H1 (cell line): ENCODE data around the gene CCDC86. TPM values are rescaled to one million over a fixed set of nuclear protein-coding genes. Genes with fewer than 3 reads are reported as not detected.

Source experiments
- CTCF ChIA-PET: fragments of 300-600 bp; sonication (Branson Sonifier 250); formaldehyde crosslinking; loops from one replicate; lab custom pipeline; 2021; ENCODE audit not compliant: partially characterized antibody; lab: Charles Lee
- POLR2A ChIA-PET: fragments of 300-600 bp; sonication (Branson Sonifier 250); formaldehyde crosslinking; loops from one replicate; lab custom pipeline; 2021; ENCODE audit warnings: inconsistent platforms; ENCODE audit not compliant: partially characterized antibody; lab: Charles Lee
- DNase-seq, 2 experiments: peaks; one replicate each; pipeline versions ENCODE4 v3.0.0 to v3.0.0-alpha.2; 2010 to 2022; ENCODE audit warnings: low spot score in 2 of 2, low read depth in 1 of 2, mixed read lengths in 1 of 2
- FAIRE-seq: peaks from 2 replicates; lab custom pipeline; 2011; peaks lifted over from hg19 to GRCh38; lab: Jason Lieb, UNC
- H2AFZ ChIP-seq: 2 replicates; pipeline ENCODE4 v1.8.1; 2012; ENCODE audit warnings: low read length, inconsistent platforms
- H2AK5ac ChIP-seq: 2 replicates; pipeline ENCODE4 v1.6.1; 2013; ENCODE audit warnings: low read depth, low read length
- H2BK120ac ChIP-seq: replicated peaks from 2 replicates; pipeline ENCODE3; 2013; ENCODE audit warnings: low read depth, low read length, inconsistent platforms
- H2BK12ac ChIP-seq: 2 replicates; pipeline ENCODE4 v1.6.1; 2013; ENCODE audit warnings: low read depth, low read length
- H2BK15ac ChIP-seq: 2 replicates; pipeline ENCODE4 v1.6.1; 2013; ENCODE audit warnings: low read length
- H2BK20ac ChIP-seq: 2 replicates; pipeline ENCODE4 v1.6.1; 2013; ENCODE audit warnings: low read length
- H2BK5ac ChIP-seq: 2 replicates; pipeline ENCODE4 v1.6.1; 2013; ENCODE audit warnings: low read depth, low read length
- H3K14ac ChIP-seq: 2 replicates; pipeline ENCODE4 v1.6.1; 2013; ENCODE audit warnings: inconsistent platforms; ENCODE audit not compliant: insufficient read length
- H3K18ac ChIP-seq: 2 replicates; pipeline ENCODE4 v1.6.1; 2013; ENCODE audit warnings: low read length; ENCODE audit errors: extremely low read depth
- H3K23ac ChIP-seq: 2 replicates; pipeline ENCODE4 v1.6.1; 2013; ENCODE audit warnings: inconsistent platforms; ENCODE audit not compliant: insufficient read length
- H3K23me2 ChIP-seq: 2 replicates; pipeline ENCODE4 v1.6.1; 2013; ENCODE audit warnings: low read depth, low read length
- H3K27ac ChIP-seq: 2 replicates; pipeline ENCODE4 v1.6.1; 2011; ENCODE audit warnings: low read depth, low read length, inconsistent platforms
- H3K27me3 ChIP-seq, 4 experiments: replicated peaks in 1 of 4; 1 replicate in 1 of 4; 2 replicates in 3 of 4; pipeline versions ENCODE4 v1.6.1 to v1.8.1; 2011 to 2013; ENCODE audit warnings: low read length in 3 of 4, mild to moderate bottlenecking in 3 of 4, inconsistent platforms in 2 of 4, mixed read lengths in 2 of 4, moderate library complexity in 1 of 4; ENCODE audit not compliant: control insufficient read depth in 3 of 4, insufficient read depth in 3 of 4; ENCODE audit errors: extremely low read depth in 1 of 4
- H3K36me3 ChIP-seq, 4 experiments: 2 replicates each; pipeline versions ENCODE4 v1.6.1 to v1.8.1; 2011 to 2013; ENCODE audit warnings: mild to moderate bottlenecking in 4 of 4, low read length in 3 of 4, moderate library complexity in 2 of 4, control low read depth in 1 of 4, inconsistent platforms in 1 of 4; ENCODE audit not compliant: insufficient read depth in 4 of 4, control insufficient read depth in 2 of 4
- H3K4ac ChIP-seq: replicated peaks from 2 replicates; pipeline ENCODE3; 2013; ENCODE audit warnings: low read length, low read depth, mixed read lengths, inconsistent platforms; ENCODE audit not compliant: insufficient read length
- H3K4me1 ChIP-seq, 4 experiments: replicated peaks in 1 of 4; 1 replicate in 1 of 4; 2 replicates in 3 of 4; pipeline versions ENCODE4 v1.6.1 to v1.8.1; 2011 to 2013; ENCODE audit warnings: low read length in 3 of 4, inconsistent platforms in 2 of 4, mixed read lengths in 1 of 4; ENCODE audit not compliant: insufficient read depth in 4 of 4, control insufficient read depth in 3 of 4
- H3K4me2 ChIP-seq, 2 experiments: 2 replicates each; pipeline versions ENCODE4 v1.6.1 to v1.8.1; 2011 to 2013; ENCODE audit warnings: low read depth in 2 of 2, low read length in 2 of 2, control low read depth in 1 of 2, inconsistent platforms in 1 of 2, mild to moderate bottlenecking in 1 of 2; ENCODE audit not compliant: insufficient read depth in 1 of 2
- H3K4me3 ChIP-seq, 4 experiments: fragments of 200-600, 300-600 bp in 1 of 4; sonication (generic), shearing (Covaris generic), sonication (Bioruptor Twin) in 1 of 4; 2 replicates each; pipeline versions ENCODE4 v1.5.1 to v1.8.1; 2011 to 2016; ENCODE audit warnings: low read length in 4 of 4, low read depth in 3 of 4, control low read depth in 2 of 4, inconsistent platforms in 2 of 4, mild to moderate bottlenecking in 2 of 4, mixed read lengths in 1 of 4, moderate library complexity in 1 of 4; ENCODE audit not compliant: insufficient read depth in 2 of 4; ENCODE audit errors: extremely low read depth in 1 of 4
- H3K56ac ChIP-seq: replicated peaks from 2 replicates; pipeline ENCODE3; 2013; ENCODE audit warnings: low read depth, mild to moderate bottlenecking, mixed read lengths, low read length, inconsistent platforms; ENCODE audit not compliant: insufficient read length
- H3K79me1 ChIP-seq: 2 replicates; pipeline ENCODE4 v1.6.1; 2013; ENCODE audit warnings: low read depth, low read length, control low read depth
- H3K79me2 ChIP-seq, 2 experiments: 2 replicates each; pipeline versions ENCODE4 v1.6.1 to v1.8.1; 2012 to 2013; ENCODE audit warnings: low read length in 2 of 2, mild to moderate bottlenecking in 2 of 2, inconsistent platforms in 1 of 2; ENCODE audit not compliant: insufficient read depth in 2 of 2, control insufficient read depth in 1 of 2
- H3K9ac ChIP-seq, 4 experiments: replicated peaks in 1 of 4; 1 replicate in 1 of 4; 2 replicates in 3 of 4; pipeline versions ENCODE4 v1.6.1 to v1.8.1; 2011 to 2013; ENCODE audit warnings: low read depth in 3 of 4, low read length in 3 of 4, control low read depth in 2 of 4, mild to moderate bottlenecking in 2 of 4, moderate library complexity in 2 of 4, inconsistent platforms in 1 of 4; ENCODE audit errors: extremely low read depth in 1 of 4
- H3K9me3 ChIP-seq, 2 experiments: 2 replicates each; pipeline versions ENCODE4 v1.6.1 to v1.8.1; 2012 to 2013; ENCODE audit warnings: mild to moderate bottlenecking in 2 of 2, moderate library complexity in 2 of 2, control low read depth in 1 of 2, inconsistent platforms in 1 of 2, low read depth in 1 of 2, low read length in 1 of 2, mixed read lengths in 1 of 2; ENCODE audit not compliant: insufficient read depth in 2 of 2
- H4K20me1 ChIP-seq, 2 experiments: replicated peaks in 1 of 2; 2 replicates each; pipeline versions ENCODE3 to v1.8.1; 2011 to 2013; ENCODE audit warnings: inconsistent platforms in 2 of 2, low read length in 2 of 2, mild to moderate bottlenecking in 1 of 2; ENCODE audit not compliant: insufficient read depth in 2 of 2, control insufficient read depth in 1 of 2
- H4K5ac ChIP-seq: 2 replicates; pipeline ENCODE4 v1.6.1; 2013; ENCODE audit warnings: low read length, low read depth, mixed read lengths, inconsistent platforms; ENCODE audit not compliant: insufficient read length
- H4K8ac ChIP-seq: 2 replicates; pipeline ENCODE4 v1.8.0; 2013; ENCODE audit warnings: mild to moderate bottlenecking, moderate library complexity, low read length, inconsistent platforms; ENCODE audit not compliant: insufficient read depth; ENCODE audit errors: extremely low read depth
- H4K91ac ChIP-seq: replicated peaks from 2 replicates; pipeline ENCODE3; 2013; ENCODE audit warnings: low read length, mixed read lengths, inconsistent platforms; ENCODE audit not compliant: insufficient read length
- ATF2 ChIP-seq: IDR thresholded peaks from 2 replicates; pipeline ENCODE4 v1.6.1; 2012; ENCODE audit warnings: low read length, inconsistent platforms
- CEBPB ChIP-seq: IDR thresholded peaks from 2 replicates; pipeline ENCODE4 v1.6.1; 2012; ENCODE audit warnings: low read depth, low read length
- EGR1 ChIP-seq: IDR thresholded peaks from 2 replicates; pipeline ENCODE4 v1.6.1; 2011; ENCODE audit warnings: low read depth, low read length, borderline replicate concordance
- FOSL1 ChIP-seq: IDR thresholded peaks from 2 replicates; pipeline ENCODE4 v1.6.1; 2011; ENCODE audit warnings: mild to moderate bottlenecking, low read depth, low read length, moderate library complexity; ENCODE audit not compliant: insufficient read depth
- POU5F1 ChIP-seq: IDR thresholded peaks from 2 replicates; pipeline ENCODE4 v1.6.1; 2011; ENCODE audit warnings: low read depth, mild to moderate bottlenecking, low read length, moderate library complexity
- SP4 ChIP-seq: IDR thresholded peaks from 2 replicates; pipeline ENCODE4 v1.6.1; 2012; ENCODE audit warnings: low read length, inconsistent platforms
- TAF1 ChIP-seq: IDR thresholded peaks from 2 replicates; pipeline ENCODE4 v1.6.1; 2011; ENCODE audit warnings: mild to moderate bottlenecking, low read depth, low read length
- TBP ChIP-seq: IDR thresholded peaks from 2 replicates; pipeline ENCODE4 v1.6.1; 2011; ENCODE audit warnings: low read depth, low read length, improper control_type of control experiment
- TEAD4 ChIP-seq: IDR thresholded peaks from 2 replicates; pipeline ENCODE4 v1.6.1; 2012; ENCODE audit warnings: low read depth, low read length, inconsistent platforms, mixed read lengths
- USF2 ChIP-seq: IDR thresholded peaks from 2 replicates; pipeline ENCODE4 v1.6.1; 2011; ENCODE audit warnings: low read length, improper control_type of control experiment
- WGBS, 2 experiments: shearing (Covaris generic) in 1 of 2; methylation state at CpG; one replicate each; pipeline versions ENCODE4 v1.1.6 to v1.1.7; 2013 to 2015; ENCODE audit warnings: low lambda C conversion rate in 2 of 2, mixed read lengths in 2 of 2, inconsistent platforms in 1 of 2, low coverage in 1 of 2, missing lambda C conversion rate in 1 of 2; ENCODE audit not compliant: insufficient replicate concordance in 2 of 2, insufficient coverage in 1 of 2, insufficient read length in 1 of 2; ENCODE audit errors: extremely low coverage in 1 of 2, missing lambda C conversion rate in 1 of 2; 5-methylcytosine and 5-hydroxymethylcytosine counted together
- polyA plus RNA-seq, 7 experiments: library from polyadenylated mRNA; depleted of rRNA in 3 of 7; stranded (reverse) in 5 of 7; unstranded in 2 of 7; fragments of >200 nt in 5 of 7; fragments of 200-250 nt in 2 of 7; gene quantifications; 1 replicate in 5 of 7; 2 replicates in 1 of 7; 4 replicates in 1 of 7; pipeline versions ENCODE4 v1.2.1 to v1.2.3, GENCODE V29; 2011 to 2013; ENCODE audit warnings: missing spikeins in 2 of 7, mixed read lengths in 2 of 7
- total RNA-seq: library from RNA; stranded (reverse); fragmentation: NEBNext Ultra II Directional; extraction: Animal tissue kit (Norgen Biotek cat#: 25700); gene quantifications from 2 replicates; pipeline ENCODE4 v1.2.1, GENCODE V29; 2021

The CCDC86 gene
- total and polyA plus RNA-seq, 2 of the 8 experiments (the other 6 are each of a cell fraction or from before 2014, with no cell fraction given): 37.7 to 76.4 TPM

GRCh38 chr11:60867871-60868681 lies 26.2 kb downstream of the CCDC86 start:
- FAIRE-seq (no peak), DNase-seq (no peak)
- Histone ChIP-seq H2BK120ac (no peak overlapping the region), H3K79me1 (no peaks in the 10 kb centered on the region), H4K5ac (no peak overlapping the region), H3K9ac (no peak overlapping the region), H3K36me3 (no peaks in the 10 kb centered on the region), H3K4me2 (no peak overlapping the region), H2BK15ac (no peak overlapping the region), H4K91ac (no peak overlapping the region), H2BK12ac (no peak overlapping the region), H4K20me1 (no peaks in the 10 kb centered on the region), H3K14ac (no peak overlapping the region), H3K4me1 (peaks cover 0 to 1% (median 0%) of the 10 kb centered on the region in 4 experiments; a peak in 4 of 7 replicates), H3K4ac (no peak overlapping the region), H3K27me3 (no peaks in the 10 kb centered on the region), H3K79me2 (no peaks in the 10 kb centered on the region), H2BK5ac (no peak overlapping the region), H3K56ac (no peak overlapping the region), H3K9me3 (no peaks in the 10 kb centered on the region), H4K8ac (peak overlapping the region; percentile 9; the same call in 1 of the 2 replicates), H3K23ac (no peak overlapping the region), H3K4me3 (no peak overlapping the region), H3K23me2 (no peaks in the 10 kb centered on the region), H2AK5ac (no peak overlapping the region), H3K27ac (no peak overlapping the region), H3K18ac (no peak overlapping the region), H2AFZ (no peak overlapping the region), H2BK20ac (no peak overlapping the region)
- ChIA-PET POLR2A (interaction anchor here (1.2 to 4.2 kb wide), 4 partner anchors 12 to 47 kb away, joined by 3 to 20 read pairs (median 5); no protein-coding TSS in a partner anchor), CTCF (interaction anchor here (0.6 to 5.6 kb wide), 15 partner anchors 12 to 146 kb away, joined by 3 to 37 read pairs (median 4); partner anchors contain the start of gene PTGDR2)
- WGBS, 2 experiments: 85% methylated on average over 9 of the region's 10 CpGs; no CpG with 5 or more reads in 1 of the 2 experiments
- TF ChIP-seq USF2 (no peak), TEAD4 (no peak), SP4 (no peak), TBP (no peak), CEBPB (no peak), EGR1 (no peak), POU5F1 (no peak), ATF2 (no peak), TAF1 (no peak), FOSL1 (no peak)
